ENCODE measurements around the gene KDELR3. TPM values are rescaled to one million over a fixed set of nuclear protein-coding genes. Genes with fewer than 3 reads are reported as not detected.

The KDELR3 gene
- polyA plus RNA-seq, 1 donor (not counting 4 experiments of a cell fraction or from before 2014, with no cell fraction given) = 10.1 TPM

- H4K20me1 ChIP-seq (ENCODE audit: control insufficient read depth, extremely low read depth, insufficient read depth, low read length) = no peaks in the 10 kb centered on the region
- no peak for TF ChIP-seq CTCF (optimal IDR thresholded peaks at IDR 0.05 in 1 of 3, IDR thresholded peaks at IDR 0.05 in 1 of 3, conservative IDR thresholded peaks at IDR 0.05 in 1 of 3; ENCODE audit: extremely low read depth in 1 of 3, insufficient read depth in 2 of 3, low read length in 3 of 3)
- TF ChIP-seq EZH2 (IDR thresholded peaks at IDR 0.05; ENCODE audit: low read length) = no peak
Measured at GRCh38 chr22:38451404-38451803, 16.5 kb upstream of the KDELR3 start.

GRCh38 chr22:38451864-38452263 is 16.0 kb upstream of the KDELR3 start:
- Histone ChIP-seq H3K36me3 (ENCODE audit: control insufficient read depth in 2 of 2, extremely low read depth in 1 of 2, insufficient read depth in 2 of 2, low read length in 2 of 2) (no peaks in the 10 kb centered on the region), H3K79me2 (ENCODE audit: control insufficient read depth, insufficient read depth, low read length) (no peaks in the 10 kb centered on the region), H3K27me3 (ENCODE audit: control insufficient read depth, extremely low read depth, insufficient read depth, low read length) (peaks cover 61% of the 10 kb centered on the region), H3K4me1 (ENCODE audit: control insufficient read depth, extremely low read depth, insufficient read depth, low read length) (peaks cover 18% of the 10 kb centered on the region), H3K9me3 (ENCODE audit: control insufficient read depth, low read depth, low read length) (no peaks in the 10 kb centered on the region), H3K27ac (ENCODE audit: control insufficient read depth, insufficient read depth, low read length) (no peak overlapping the region), H2AFZ (ENCODE audit: control insufficient read depth, low read length) (no peak overlapping the region), H3K9me1 (ENCODE audit: control insufficient read depth, extremely low read depth, insufficient read depth, low read length) (no peaks in the 10 kb centered on the region), H3K4me2 (ENCODE audit: control insufficient read depth, extremely low read depth, insufficient read depth, low read depth, low read length) (no peak overlapping the region), H4K20me1 (ENCODE audit: control insufficient read depth, extremely low read depth, insufficient read depth, low read length) (no peaks in the 10 kb centered on the region), H3K4me3 (ENCODE audit: control insufficient read depth in 2 of 3, extremely low read depth in 1 of 3, insufficient read depth in 2 of 3, low read depth in 1 of 3, low read length in 3 of 3) (no peak overlapping the region), H3K9ac (ENCODE audit: control insufficient read depth, extremely low read depth, insufficient read depth, low read length) (no peak overlapping the region)
- no peak for TF ChIP-seq CTCF (optimal IDR thresholded peaks at IDR 0.05 in 1 of 3, IDR thresholded peaks at IDR 0.05 in 1 of 3, conservative IDR thresholded peaks at IDR 0.05 in 1 of 3; ENCODE audit: extremely low read depth in 1 of 3, insufficient read depth in 2 of 3, low read length in 3 of 3)
- no peak for TF ChIP-seq EZH2 (IDR thresholded peaks at IDR 0.05; ENCODE audit: low read length)
- FAIRE-seq (no peak), DNase-seq (ENCODE audit: low read depth, low spot score) (no peak)
- dilution Hi-C loops (cut with MboI; ENCODE audit: extremely low pct_ligation_motif_present, low sequenced_read_pairs) = no loop called here

More at GRCh38 chr22:38451404-38451803, 16.5 kb upstream of the KDELR3 start:
- H3K9ac ChIP-seq (ENCODE audit: control insufficient read depth, extremely low read depth, insufficient read depth, low read length) = no peak overlapping the region
- H3K79me2 ChIP-seq (ENCODE audit: control insufficient read depth, insufficient read depth, low read length) = no peaks in the 10 kb centered on the region
- peak overlapping the region; percentile 63 for H2AFZ ChIP-seq (ENCODE audit: control insufficient read depth, low read length)
- no peaks in the 10 kb centered on the region for H3K36me3 ChIP-seq (ENCODE audit: control insufficient read depth in 2 of 2, extremely low read depth in 1 of 2, insufficient read depth in 2 of 2, low read length in 2 of 2)
- H3K9me1 ChIP-seq (ENCODE audit: control insufficient read depth, extremely low read depth, insufficient read depth, low read length) = no peaks in the 10 kb centered on the region
- no peaks in the 10 kb centered on the region for H3K9me3 ChIP-seq (ENCODE audit: control insufficient read depth, low read depth, low read length)
- FAIRE-seq (no peak), DNase-seq (ENCODE audit: low read depth, low spot score) (no peak)
- H3K4me1 ChIP-seq (ENCODE audit: control insufficient read depth, extremely low read depth, insufficient read depth, low read length) = peaks cover 15% of the 10 kb centered on the region
- dilution Hi-C loops (cut with MboI; ENCODE audit: extremely low pct_ligation_motif_present, low sequenced_read_pairs) = no loop called here
- H3K27me3 ChIP-seq (ENCODE audit: control insufficient read depth, extremely low read depth, insufficient read depth, low read length) = peaks cover 56% of the 10 kb centered on the region
- no peak overlapping the region for H3K27ac ChIP-seq (ENCODE audit: control insufficient read depth, insufficient read depth, low read length)
- H3K4me2 ChIP-seq (ENCODE audit: control insufficient read depth, extremely low read depth, insufficient read depth, low read depth, low read length) = no peak overlapping the region
- H3K4me3 ChIP-seq (ENCODE audit: control insufficient read depth in 2 of 3, extremely low read depth in 1 of 3, insufficient read depth in 2 of 3, low read depth in 1 of 3, low read length in 3 of 3) = no peak overlapping the region

All from keratinocyte (primary cell).